Stimulated activated CD4-positive, alpha-beta T cell treated with anti-CD3 and anti-CD28 coated beads, TNF-alpha, amount 100 ng/mL, for 1 hour (primary cell): Measurements from ENCODE around the gene AGO4.

Experiments
- DNase-seq, 3 donors: peaks; one replicate each; pipeline ENCODE4 v3.0.0-alpha.2; 2020; ENCODE audit warnings: low read depth in 3 of 3, low spot score in 1 of 3

The AGO4 gene

DNA sequence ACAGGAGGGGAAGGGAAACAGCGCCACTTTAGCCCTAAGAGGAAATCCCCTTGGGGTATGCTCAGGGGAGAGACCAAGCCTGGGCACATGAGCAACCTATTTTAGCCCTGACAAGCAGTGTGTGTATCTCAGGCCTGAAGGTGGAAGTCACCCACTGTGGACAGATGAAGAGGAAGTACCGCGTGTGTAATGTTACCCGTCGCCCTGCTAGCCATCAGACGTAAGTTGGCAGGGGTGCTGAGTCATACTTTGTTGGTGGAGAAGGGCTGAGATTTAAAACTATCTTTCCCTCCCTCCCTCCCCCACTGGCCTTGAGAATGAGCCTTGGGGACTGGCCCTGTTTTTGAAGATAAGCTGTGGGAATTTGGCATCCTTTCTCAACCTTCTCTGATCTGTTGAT lies 86.4 kb downstream of the AGO4 start:
- DNase-seq = no peak

DNA sequence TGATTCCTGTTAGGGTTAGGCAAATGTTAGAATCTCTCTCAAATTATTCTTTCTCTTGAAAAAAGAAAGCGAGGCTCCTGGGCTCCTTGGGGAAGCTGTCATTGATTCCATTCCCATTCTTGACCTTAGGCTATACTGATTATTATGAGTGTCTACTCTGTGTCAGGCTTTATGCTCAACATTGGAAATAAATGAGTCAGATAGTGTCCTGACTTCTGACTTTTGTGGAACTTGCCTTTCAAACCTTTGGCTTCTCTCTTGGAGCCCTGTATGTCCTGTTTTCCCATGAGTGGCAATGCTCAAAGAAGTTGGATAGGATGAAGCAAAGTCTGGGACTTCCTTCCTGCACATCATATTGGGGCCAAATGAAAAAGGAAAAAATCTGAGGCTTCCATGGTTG lies 86.8 kb downstream of the AGO4 start:
- DNase-seq = no peak

DNA sequence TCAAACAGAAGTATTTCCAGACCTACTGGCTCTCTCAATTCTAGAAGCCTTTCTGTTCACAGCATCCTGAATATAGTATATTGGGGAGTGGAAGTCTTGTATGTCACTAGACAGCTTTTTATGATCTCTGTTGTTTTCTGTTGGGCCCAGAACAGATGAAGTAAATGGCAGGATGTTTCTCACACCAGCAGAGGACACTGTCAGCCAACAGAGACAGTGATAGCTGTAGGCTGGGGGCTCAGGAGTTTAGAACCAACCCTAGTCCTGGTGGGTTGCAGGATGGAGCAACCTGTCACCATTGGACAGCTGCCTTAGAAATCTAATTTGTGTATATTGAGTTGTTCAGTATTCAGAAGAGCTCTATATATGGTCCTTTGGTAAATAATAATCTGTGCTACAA lies 92.1 kb downstream of the AGO4 start:
- no peak for DNase-seq

DNA sequence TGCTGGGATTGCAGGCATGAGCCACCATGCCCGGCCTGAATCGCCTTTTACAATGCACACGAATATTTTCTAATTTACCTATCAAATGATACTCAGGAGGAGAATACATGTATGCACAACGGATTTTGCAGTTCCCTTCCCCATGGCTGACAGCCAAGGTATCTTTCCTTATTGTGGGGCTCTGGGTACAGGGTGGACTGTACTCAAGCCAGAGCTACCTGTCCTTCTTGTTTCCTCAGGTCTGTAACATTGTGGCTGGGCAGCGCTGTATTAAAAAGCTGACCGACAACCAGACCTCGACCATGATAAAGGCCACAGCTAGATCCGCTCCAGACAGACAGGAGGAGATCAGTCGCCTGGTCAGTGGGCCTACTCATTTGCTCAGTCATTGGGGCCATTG lies 93.4 kb downstream of the AGO4 start:
- DNase-seq = no peak

DNA sequence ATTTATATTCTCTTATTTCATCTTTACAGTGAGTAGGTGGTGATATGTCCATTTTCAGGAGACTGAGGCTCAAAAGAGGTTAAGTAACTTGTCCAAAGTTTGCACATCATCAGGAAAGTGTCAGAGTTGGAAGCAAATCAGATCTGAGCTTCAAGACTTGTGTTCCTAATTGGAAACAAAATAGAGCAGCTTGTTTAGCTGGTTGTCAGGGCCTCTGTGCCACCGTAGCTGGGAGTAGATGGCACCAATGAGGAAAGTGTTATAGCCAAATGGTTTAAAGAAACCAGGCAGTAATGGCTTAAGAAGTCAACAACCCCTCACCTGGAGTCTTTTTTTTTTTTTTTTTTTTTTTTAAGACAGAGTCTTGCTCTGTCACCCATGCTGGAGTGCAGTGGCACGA lies 94.9 kb downstream of the AGO4 start:
- DNase-seq = no peak
